ENCODE data around the gene SYTL3. TPM values are rescaled to one million over a fixed set of nuclear protein-coding genes. Genes with fewer than 3 reads are reported as not detected.
"Not testable (repeated sequence)": the region's sequence is repeated elsewhere in the genome, so short reads cannot be mapped to it uniquely, and the experiment has no call there.

The SYTL3 gene
- total RNA-seq, 4 donors from 2014 or later: 4.8 to 23.1 (median 11.3) TPM

- no peaks in the 10 kb centered on the region for H3K9me3 ChIP-seq
- TF ChIP-seq, protein P1, sequence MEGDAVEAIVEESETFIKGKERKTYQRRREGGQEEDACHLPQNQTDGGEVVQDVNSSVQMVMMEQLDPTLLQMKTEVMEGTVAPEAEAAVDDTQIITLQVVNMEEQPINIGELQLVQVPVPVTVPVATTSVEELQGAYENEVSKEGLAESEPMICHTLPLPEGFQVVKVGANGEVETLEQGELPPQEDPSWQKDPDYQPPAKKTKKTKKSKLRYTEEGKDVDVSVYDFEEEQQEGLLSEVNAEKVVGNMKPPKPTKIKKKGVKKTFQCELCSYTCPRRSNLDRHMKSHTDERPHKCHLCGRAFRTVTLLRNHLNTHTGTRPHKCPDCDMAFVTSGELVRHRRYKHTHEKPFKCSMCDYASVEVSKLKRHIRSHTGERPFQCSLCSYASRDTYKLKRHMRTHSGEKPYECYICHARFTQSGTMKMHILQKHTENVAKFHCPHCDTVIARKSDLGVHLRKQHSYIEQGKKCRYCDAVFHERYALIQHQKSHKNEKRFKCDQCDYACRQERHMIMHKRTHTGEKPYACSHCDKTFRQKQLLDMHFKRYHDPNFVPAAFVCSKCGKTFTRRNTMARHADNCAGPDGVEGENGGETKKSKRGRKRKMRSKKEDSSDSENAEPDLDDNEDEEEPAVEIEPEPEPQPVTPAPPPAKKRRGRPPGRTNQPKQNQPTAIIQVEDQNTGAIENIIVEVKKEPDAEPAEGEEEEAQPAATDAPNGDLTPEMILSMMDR (IDR thresholded peaks at IDR 0.05): no peak
- no peak for TF ChIP-seq POLR2A (IDR thresholded peaks at IDR 0.05)
- H3K36me3 ChIP-seq: no peaks in the 10 kb centered on the region
- peak in 1 of 3 donors; percentile 59 for DNase-seq
- peak overlapping the region; percentile 30 to 61 (median 36) for H3K27ac ChIP-seq
- H3K4me3 ChIP-seq: no peak overlapping the region
- peaks cover 0 to 16% (median 0%) of the 10 kb centered on the region in 4 donors for H3K4me1 ChIP-seq
- no peaks in the 10 kb centered on the region for H3K27me3 ChIP-seq
Measured at GRCh38 chr6:158667360-158667981, 17.6 kb downstream of the SYTL3 start.

DNA sequence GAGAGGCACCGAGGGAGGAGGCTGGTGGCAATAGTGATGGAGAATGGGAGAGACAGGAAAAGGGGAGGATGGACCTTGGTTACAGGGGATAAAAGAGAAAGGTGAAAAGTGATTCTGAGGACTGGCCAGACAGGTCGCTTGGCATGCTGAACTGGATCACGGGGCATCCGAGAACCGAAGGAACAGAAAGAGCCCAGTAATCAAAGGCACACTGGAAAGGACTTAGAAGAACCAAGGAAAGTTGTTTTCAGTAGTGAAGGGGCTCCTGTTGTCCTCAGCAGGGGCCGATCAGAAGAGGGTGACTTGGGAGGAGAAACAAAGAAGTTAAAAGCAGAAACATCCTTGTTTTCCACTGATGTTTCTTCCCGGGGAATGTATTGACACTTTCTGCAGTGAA lies 18.9 kb downstream of the SYTL3 start:
- H3K4me1 ChIP-seq: peaks cover 0 to 5% (median 0%) of the 10 kb centered on the region in 4 donors
- no peaks in the 10 kb centered on the region for H3K36me3 ChIP-seq
- H3K4me3 ChIP-seq: no peak overlapping the region
- H3K27me3 ChIP-seq: no peaks in the 10 kb centered on the region
- no peak for DNase-seq
- H3K9me3 ChIP-seq: no peaks in the 10 kb centered on the region
- TF ChIP-seq, protein P1 (IDR thresholded peaks at IDR 0.05): no peak
- no peak for TF ChIP-seq POLR2A (IDR thresholded peaks at IDR 0.05)
- peak overlapping the region in 1 of 4 donors; percentile 61 for H3K27ac ChIP-seq

- H3K4me1 ChIP-seq: no peaks in the 10 kb centered on the region
- TF ChIP-seq, protein P1 (IDR thresholded peaks at IDR 0.05): no peak
- no peak for TF ChIP-seq POLR2A (IDR thresholded peaks at IDR 0.05)
- no peaks in the 10 kb centered on the region for H3K27me3 ChIP-seq
- H3K9me3 ChIP-seq: no peaks in the 10 kb centered on the region
- H3K4me3 ChIP-seq: no peak overlapping the region
- no peaks in the 10 kb centered on the region for H3K36me3 ChIP-seq
- H3K27ac ChIP-seq: no peak overlapping the region
- DNase-seq: no peak
Measured at GRCh38 chr6:158669145-158670035, 19.5 kb downstream of the SYTL3 start.

DNA sequence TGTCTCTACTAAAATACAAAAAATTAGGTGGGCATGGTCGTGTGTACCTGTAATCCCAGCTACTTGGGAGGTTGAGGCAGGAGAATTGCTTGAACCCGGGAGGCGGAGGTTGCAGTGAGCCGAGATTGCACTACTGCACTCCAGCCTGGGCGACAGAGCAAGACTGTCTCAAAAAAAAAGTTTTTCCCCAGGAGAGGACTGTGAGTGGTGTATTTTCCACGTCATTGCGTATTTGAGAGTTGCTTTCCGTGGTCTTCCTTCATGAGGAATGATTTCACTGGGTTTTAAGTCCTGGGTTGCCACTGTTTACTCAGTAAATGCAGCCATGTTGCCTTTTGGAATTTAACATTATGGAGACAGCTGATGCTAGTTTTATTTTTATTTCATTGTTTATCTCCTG lies 22.3 kb downstream of the SYTL3 start:
- DNase-seq, H3K27me3 ChIP-seq, H3K36me3 ChIP-seq, H3K9me3 ChIP-seq, H3K27ac ChIP-seq, H3K4me1 ChIP-seq, H3K4me3 ChIP-seq: not testable (repeated sequence)

DNA sequence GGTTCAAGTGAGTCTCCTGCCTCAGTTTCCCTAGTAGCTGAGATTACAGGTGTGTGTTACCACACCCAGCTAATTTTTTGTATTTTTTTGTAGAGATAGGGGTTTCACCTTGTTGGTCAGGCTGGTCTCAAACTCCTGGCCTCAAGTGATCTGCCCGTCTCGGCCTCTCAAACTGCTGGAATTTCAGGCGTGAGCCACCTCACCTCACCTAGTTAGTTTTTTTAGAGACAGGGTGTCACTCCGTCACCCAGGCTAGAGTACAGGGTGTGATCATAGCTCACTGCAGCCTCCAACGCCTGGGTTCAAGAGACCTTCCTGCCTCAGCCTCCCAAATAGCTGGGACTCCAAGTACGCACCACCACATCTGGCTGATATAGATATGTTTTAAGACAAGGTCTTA lies 22.9 kb downstream of the SYTL3 start:
- Histone ChIP-seq H3K36me3 (no peaks in the 10 kb centered on the region), H3K4me1 (no peaks in the 10 kb centered on the region), H3K4me3 (no peak overlapping the region), H3K27me3 (no peaks in the 10 kb centered on the region), H3K9me3 (no peaks in the 10 kb centered on the region), H3K27ac (no peak overlapping the region)
- TF ChIP-seq, protein P1 (IDR thresholded peaks at IDR 0.05): no peak
- TF ChIP-seq POLR2A (IDR thresholded peaks at IDR 0.05): no peak
- DNase-seq: no peak

Data from Peyer's patch (tissue), 4 donors.